Ammon's horn (tissue), 1 donor: Measurements from ENCODE around the gene NLRP6.
"Not testable (repeated sequence)": the region's sequence is repeated elsewhere in the genome, so short reads cannot be mapped to it uniquely, and the experiment has no call there.

ENCODE experiments used
- DNase-seq: peaks from one replicate; pipeline ENCODE4 v3.0.0-alpha.2; 2016; ENCODE audit warnings: low spot score

NLRP6 gene

GRCh38 chr11:282171-282570 lies 4.0 kb downstream of the NLRP6 start:
- DNase-seq: no peak

- no peak for DNase-seq
Observed at GRCh38 chr11:282630-283360, 4.6 kb downstream of the NLRP6 start.

- DNase-seq: no peak
Observed at GRCh38 chr11:283405-284104, 5.3 kb downstream of the NLRP6 start.

GRCh38 chr11:284105-285020 lies 6.2 kb downstream of the NLRP6 start:
- DNase-seq: no peak

GRCh38 chr11:285021-285893 lies 7.0 kb downstream of the NLRP6 start:
- no peak for DNase-seq

GRCh38 chr11:285894-286220 lies 7.7 kb downstream of the NLRP6 start:
- no peak for DNase-seq

- not testable (repeated sequence) for DNase-seq
Observed at GRCh38 chr11:286977-287820, 9.0 kb downstream of the NLRP6 start.

- no peak for DNase-seq
Observed at GRCh38 chr11:287821-288477, 9.7 kb downstream of the NLRP6 start.

- peak; percentile 35 for DNase-seq
Observed at GRCh38 chr11:288478-289397, 10.5 kb downstream of the NLRP6 start, which contains the start of gene PGGHG. Gene PGGHG (plus strand): TSS chr11:289126. CDS start chr11:289817, 691 bp downstream.

GRCh38 chr11:289398-289711 lies 11.1 kb downstream of the NLRP6 start:
- no peak for DNase-seq

- no peak for DNase-seq
Observed at GRCh38 chr11:289712-290620, 11.8 kb downstream of the NLRP6 start.

GRCh38 chr11:290621-291231 lies 12.5 kb downstream of the NLRP6 start:
- DNase-seq: no peak

- no peak for DNase-seq
Observed at GRCh38 chr11:291281-292210, 13.3 kb downstream of the NLRP6 start.

GRCh38 chr11:292211-293121 lies 14.3 kb downstream of the NLRP6 start:
- DNase-seq: no peak

GRCh38 chr11:293271-293851 lies 15.2 kb downstream of the NLRP6 start:
- no peak for DNase-seq
